IMR-90 (cell line): Measurements from ENCODE around the gene NOP14. TPM values are rescaled to one million over a fixed set of nuclear protein-coding genes. Genes with fewer than 3 reads are reported as not detected.

Experiments
- ATAC-seq: fragments of 200-7000 bp; cut with Tn5 transposase; 2 replicates; pipeline ENCODE4 v1.9.1; 2020; ENCODE audit warnings: low read depth, mild to moderate bottlenecking, moderate library complexity
- BruUV-seq: library from RNA; stranded (reverse); fragments of 400-500 nt; replicated peaks from 2 replicates; lab custom pipeline; 2021; lab: Mats Ljungman, UMichigan
- CTCF ChIA-PET: fragments of 300-600 bp; formaldehyde crosslinking; extraction: SDS; loops from one replicate; lab custom pipeline; 2021; ENCODE audit warnings: antibody characterized with exemption; lab: Yijun Ruan, JAX
- POLR2A ChIA-PET: fragments of 300-600 bp; sonication (Branson Sonifier 250); formaldehyde crosslinking; loops from one replicate; lab custom pipeline; 2022; ENCODE audit warnings: antibody characterized with exemption; ENCODE audit not compliant: unreplicated experiment; lab: Charles Lee
- DNase-seq: peaks from one replicate; pipeline ENCODE4 v3.0.0; 2013
- H2AFZ ChIP-seq: replicated peaks from 2 replicates; pipeline ENCODE3; 2013; ENCODE audit warnings: low read length, mild to moderate bottlenecking; ENCODE audit not compliant: poor library complexity
- H2AK5ac ChIP-seq: 2 replicates; pipeline ENCODE4 v1.6.1; 2013; ENCODE audit warnings: low read depth, low read length, inconsistent platforms
- H2AK9ac ChIP-seq: replicated peaks from 2 replicates; pipeline ENCODE3; 2013; ENCODE audit warnings: mild to moderate bottlenecking, low read depth, low read length, moderate library complexity; ENCODE audit not compliant: poor library complexity
- H2BK120ac ChIP-seq: 2 replicates; pipeline ENCODE4 v1.6.1; 2013; ENCODE audit warnings: low read depth, low read length, inconsistent platforms
- H2BK15ac ChIP-seq: 3 replicates; pipeline ENCODE4 v1.6.1; 2013; ENCODE audit warnings: low read depth, low read length, inconsistent platforms
- H2BK20ac ChIP-seq: 2 replicates; pipeline ENCODE4 v1.6.1; 2013; ENCODE audit warnings: low read depth, mild to moderate bottlenecking, inconsistent platforms, low read length, moderate library complexity
- H2BK5ac ChIP-seq: 2 replicates; pipeline ENCODE4 v1.6.1; 2013; ENCODE audit warnings: mild to moderate bottlenecking, low read depth, low read length, inconsistent platforms; ENCODE audit not compliant: poor library complexity, severe bottlenecking
- H3K14ac ChIP-seq: replicated peaks from 2 replicates; pipeline ENCODE4 v1.6.1; 2013; ENCODE audit warnings: low read depth, low read length, inconsistent platforms
- H3K18ac ChIP-seq: 2 replicates; pipeline ENCODE4 v1.6.1; 2013; ENCODE audit warnings: low read depth, low read length, control low read depth
- H3K23ac ChIP-seq: 2 replicates; pipeline ENCODE4 v1.6.1; 2013; ENCODE audit warnings: low read depth, low read length, inconsistent platforms
- H3K27ac ChIP-seq: 2 replicates; pipeline ENCODE4 v1.5.1; 2013; ENCODE audit warnings: mild to moderate bottlenecking, control low read depth, low read length; ENCODE audit not compliant: insufficient read depth
- H3K27me3 ChIP-seq: 2 replicates; pipeline ENCODE4 v1.6.1; 2013; ENCODE audit warnings: low read length; ENCODE audit not compliant: control insufficient read depth, insufficient read depth
- H3K36me3 ChIP-seq: 2 replicates; pipeline ENCODE4 v1.6.1; 2013; ENCODE audit warnings: low read length, mixed read lengths; ENCODE audit not compliant: control insufficient read depth, insufficient read depth
- H3K4ac ChIP-seq: 2 replicates; pipeline ENCODE4 v1.6.1; 2013; ENCODE audit warnings: low read depth, low read length, inconsistent platforms
- H3K4me1 ChIP-seq: 2 replicates; pipeline ENCODE4 v1.6.1; 2013; ENCODE audit warnings: low read length, mixed read lengths; ENCODE audit not compliant: control insufficient read depth, insufficient read depth
- H3K4me2 ChIP-seq: 2 replicates; pipeline ENCODE4 v1.6.1; 2013; ENCODE audit warnings: low read depth, mild to moderate bottlenecking, control low read depth, low read length, moderate library complexity
- H3K4me3 ChIP-seq: 2 replicates; pipeline ENCODE4 v1.5.1; 2013; ENCODE audit warnings: low read depth, mild to moderate bottlenecking, control low read depth, low read length, moderate library complexity; ENCODE audit not compliant: insufficient read depth
- H3K56ac ChIP-seq: 2 replicates; pipeline ENCODE4 v1.6.1; 2013; ENCODE audit warnings: low read length, inconsistent platforms; ENCODE audit not compliant: insufficient read depth; ENCODE audit errors: extremely low read depth
- H3K79me1 ChIP-seq, 2 experiments: 2 replicates each; pipeline ENCODE4 v1.6.1; 2013; ENCODE audit warnings: low read length in 2 of 2, inconsistent platforms in 1 of 2, low read depth in 1 of 2
- H3K9ac ChIP-seq: 2 replicates; pipeline ENCODE4 v1.6.1; 2013; ENCODE audit warnings: low read depth, low read length, control low read depth
- H3K9me1 ChIP-seq: 2 replicates; pipeline ENCODE4 v1.6.1; 2013; ENCODE audit warnings: low read length, inconsistent platforms; ENCODE audit not compliant: insufficient read depth
- H3K9me3 ChIP-seq: 2 replicates; pipeline ENCODE4 v1.6.1; 2013; ENCODE audit warnings: low read length; ENCODE audit not compliant: control insufficient read depth, insufficient read depth
- H4K20me1 ChIP-seq: 2 replicates; pipeline ENCODE4 v1.6.1; 2013; ENCODE audit warnings: low read length, inconsistent platforms; ENCODE audit not compliant: insufficient read depth
- H4K5ac ChIP-seq: 2 replicates; pipeline ENCODE4 v1.6.1; 2013; ENCODE audit warnings: mild to moderate bottlenecking, low read depth, low read length, control low read depth
- H4K8ac ChIP-seq, 2 experiments: 2 replicates each; pipeline ENCODE4 v1.6.1; 2013; ENCODE audit warnings: low read depth in 2 of 2, low read length in 2 of 2, control low read depth in 1 of 2, inconsistent platforms in 1 of 2
- H4K91ac ChIP-seq: 2 replicates; pipeline ENCODE4 v1.6.1; 2013; ENCODE audit warnings: low read depth, low read length, inconsistent platforms; ENCODE audit not compliant: insufficient read depth
- BHLHE40 ChIP-seq: fragments of 150-350 bp; IDR thresholded peaks from 2 replicates; pipeline ENCODE4 v1.6.1; 2016; ENCODE audit warnings: mild to moderate bottlenecking, low read depth, low read length
- CEBPB ChIP-seq: IDR thresholded peaks from 2 replicates; pipeline ENCODE4 v1.6.1; 2012; ENCODE audit warnings: low read depth, low read length, improper control_type of control experiment
- CHD1 ChIP-seq: IDR thresholded peaks from 2 replicates; pipeline ENCODE4 v1.6.1; 2012; ENCODE audit warnings: low read depth, low read length, improper control_type of control experiment
- FOS ChIP-seq: fragments of 150-350 bp; IDR thresholded peaks from 2 replicates; pipeline ENCODE4 v1.6.1; 2016; ENCODE audit warnings: low read depth, low read length
- MAFK ChIP-seq: IDR thresholded peaks from 2 replicates; pipeline ENCODE4 v1.6.1; 2012; ENCODE audit warnings: low read depth, low read length, improper control_type of control experiment
- MAZ ChIP-seq: IDR thresholded peaks from 2 replicates; pipeline ENCODE4 v1.6.1; 2012; ENCODE audit warnings: low read depth, mild to moderate bottlenecking, low read length, improper control_type of control experiment, moderate library complexity, borderline replicate concordance
- MXI1 ChIP-seq: IDR thresholded peaks from 2 replicates; pipeline ENCODE4 v1.6.1; 2012; ENCODE audit warnings: low read depth, mild to moderate bottlenecking, low read length, moderate library complexity, borderline replicate concordance
- NFE2L2 ChIP-seq: fragments of 150-350 bp; IDR thresholded peaks from 2 replicates; pipeline ENCODE4 v1.6.1; 2016; ENCODE audit warnings: low read depth, mild to moderate bottlenecking, low read length
- POLR2A ChIP-seq: IDR thresholded peaks from 2 replicates; pipeline ENCODE4 v1.6.1; 2012; ENCODE audit warnings: mild to moderate bottlenecking, low read depth, low read length
- RAD21 ChIP-seq: IDR thresholded peaks from 2 replicates; pipeline ENCODE4 v1.6.1; 2012; ENCODE audit warnings: low read length, improper control_type of control experiment
- RCOR1 ChIP-seq: IDR thresholded peaks from 2 replicates; pipeline ENCODE4 v1.6.1; 2012; ENCODE audit warnings: mild to moderate bottlenecking, low read length, improper control_type of control experiment; ENCODE audit not compliant: insufficient replicate concordance
- RFX5 ChIP-seq: IDR thresholded peaks from 2 replicates; pipeline ENCODE4 v1.8.0; 2012; ENCODE audit warnings: low read depth, mild to moderate bottlenecking, low read length, moderate library complexity
- SMC3 ChIP-seq: fragments of 150-350 bp; IDR thresholded peaks from 2 replicates; pipeline ENCODE4 v1.6.1; 2016; ENCODE audit warnings: low read depth, mild to moderate bottlenecking, antibody characterized with exemption, low read length, moderate library complexity
- WGBS, 2 experiments: methylation state at CpG; one replicate each; pipeline versions ENCODE4 v1.1.5 to v1.1.7; 2013; ENCODE audit warnings: missing lambda C conversion rate in 2 of 2; ENCODE audit not compliant: insufficient read length in 1 of 2; ENCODE audit errors: extremely low coverage in 2 of 2; 5-methylcytosine and 5-hydroxymethylcytosine counted together
- dilution Hi-C: fragments of 300-500 bp; cut with HindIII; formaldehyde crosslinking; loops from one replicate; pipeline ENCODE4 v1.14.3; 2018; ENCODE audit warnings: low sequenced_read_pairs; ENCODE audit not compliant: unreplicated experiment
- in situ Hi-C: fragments of 300-500 bp; cut with MboI; formaldehyde crosslinking; loops from 3 replicates; pipeline ENCODE4 v1.14.3; 2019; ENCODE audit warnings: low sequenced_read_pairs, inconsistent platforms, mixed read lengths
- intact Hi-C: fragments of 100-400 bp; cut with micrococcal nuclease; formaldehyde crosslinking; loops from 2 replicates; pipeline ENCODE4 v1.10.0; 2022
- polyA plus RNA-seq, 3 experiments: library from polyadenylated mRNA; depleted of rRNA; stranded (reverse); fragments of >200 nt; gene quantifications; 2 replicates each; pipeline ENCODE4 v1.2.3, GENCODE V29; 2012; ENCODE audit warnings: low replicate concordance in 1 of 3
- total RNA-seq: library from RNA; depleted of rRNA; stranded (reverse); fragments of >200 nt; gene quantifications from 2 replicates; pipeline ENCODE4 v1.2.3, GENCODE V29; 2012
- TF ChIP-seq, protein P1 (sequence below): fragments of 150-350 bp; IDR thresholded peaks from 2 replicates; pipeline ENCODE4 v1.6.1; 2016; ENCODE audit warnings: low read depth, mild to moderate bottlenecking, low read length, moderate library complexity, borderline replicate concordance
- TF ChIP-seq, protein P2 (sequence below): conservative IDR thresholded peaks from 2 replicates; pipeline ENCODE4 v1.5.1; 2012; ENCODE audit warnings: mild to moderate bottlenecking, low read depth, low read length, improper control_type of control experiment
- TF ChIP-seq, protein P3 (sequence below): fragments of 150-350 bp; IDR thresholded peaks from 2 replicates; pipeline ENCODE4 v1.6.1; 2017; ENCODE audit warnings: mild to moderate bottlenecking, antibody characterized with exemption, low read length, low read depth

NOP14 gene
- total and polyA plus RNA-seq, 2 of the 4 experiments (the other 2 are of a cell fraction) = 10.9 to 12.6 TPM

DNA sequence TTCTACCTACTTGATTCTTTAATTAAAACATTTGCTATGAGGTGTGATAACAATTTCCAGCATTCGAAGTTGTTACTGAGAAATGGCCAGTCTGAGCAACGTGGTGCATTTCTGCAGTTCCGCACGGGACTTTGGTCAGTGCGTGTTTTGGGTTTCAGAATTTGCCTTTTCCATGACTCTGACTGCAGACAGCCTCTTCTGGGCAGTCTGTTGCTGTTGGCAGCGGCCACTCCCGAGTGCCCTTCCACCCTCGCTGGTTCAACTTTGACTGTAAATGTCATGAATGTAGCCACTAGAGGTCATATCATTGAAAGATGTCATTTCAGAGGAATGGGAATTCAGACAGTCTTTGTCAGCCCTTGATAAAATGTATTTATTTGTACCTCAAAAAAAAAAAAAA, 53.6 kb downstream of the NOP14 start:
- Histone ChIP-seq H3K4me2 (no peak overlapping the region), H4K91ac (no peak overlapping the region), H3K9me3 (no peaks in the 10 kb centered on the region), H2AK5ac (no peak overlapping the region), H3K18ac (no peak overlapping the region), H3K4me1 (no peaks in the 10 kb centered on the region), H2BK120ac (no peak overlapping the region), H4K5ac (no peak overlapping the region), H2BK15ac (no peak overlapping the region), H4K8ac (no peak overlapping the region), H3K36me3 (peaks cover 78% of the 10 kb centered on the region), H3K79me1 (peaks cover 25 to 73% of the 10 kb centered on the region in 2 experiments), H2BK5ac (no peak overlapping the region), H3K14ac (no peak overlapping the region), H2AFZ (no peak overlapping the region), H3K4ac (no peak overlapping the region), H3K23ac (no peak overlapping the region), H3K27me3 (no peaks in the 10 kb centered on the region), H2AK9ac (no peak overlapping the region), H3K9ac (no peak overlapping the region), H3K4me3 (no peak overlapping the region), H3K56ac (no peak overlapping the region), H2BK20ac (no peak overlapping the region), H3K9me1 (peaks cover 16% of the 10 kb centered on the region), H4K20me1 (peaks cover 3% of the 10 kb centered on the region; the same call in 1 of the 2 replicates), H3K27ac (no peak overlapping the region)
- ChIA-PET CTCF (no interaction called here), POLR2A (no interaction called here)
- no peak for ATAC-seq
- intact Hi-C loops (no loop called here), in situ Hi-C loops (no loop called here), dilution Hi-C loops (no loop called here)
- no TSS peak for BruUV-seq
- TF ChIP-seq RAD21 (no peak), MAZ (no peak), NFE2L2 (no peak), CEBPB (no peak), MXI1 (no peak), RFX5 (no peak), CHD1 (no peak), POLR2A (no peak), MAFK (no peak), BHLHE40 (no peak), FOS (no peak), SMC3 (no peak), RCOR1 (no peak)
- TF ChIP-seq, protein P1, sequence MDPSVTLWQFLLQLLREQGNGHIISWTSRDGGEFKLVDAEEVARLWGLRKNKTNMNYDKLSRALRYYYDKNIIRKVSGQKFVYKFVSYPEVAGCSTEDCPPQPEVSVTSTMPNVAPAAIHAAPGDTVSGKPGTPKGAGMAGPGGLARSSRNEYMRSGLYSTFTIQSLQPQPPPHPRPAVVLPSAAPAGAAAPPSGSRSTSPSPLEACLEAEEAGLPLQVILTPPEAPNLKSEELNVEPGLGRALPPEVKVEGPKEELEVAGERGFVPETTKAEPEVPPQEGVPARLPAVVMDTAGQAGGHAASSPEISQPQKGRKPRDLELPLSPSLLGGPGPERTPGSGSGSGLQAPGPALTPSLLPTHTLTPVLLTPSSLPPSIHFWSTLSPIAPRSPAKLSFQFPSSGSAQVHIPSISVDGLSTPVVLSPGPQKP = no peak
- TF ChIP-seq, protein P2, sequence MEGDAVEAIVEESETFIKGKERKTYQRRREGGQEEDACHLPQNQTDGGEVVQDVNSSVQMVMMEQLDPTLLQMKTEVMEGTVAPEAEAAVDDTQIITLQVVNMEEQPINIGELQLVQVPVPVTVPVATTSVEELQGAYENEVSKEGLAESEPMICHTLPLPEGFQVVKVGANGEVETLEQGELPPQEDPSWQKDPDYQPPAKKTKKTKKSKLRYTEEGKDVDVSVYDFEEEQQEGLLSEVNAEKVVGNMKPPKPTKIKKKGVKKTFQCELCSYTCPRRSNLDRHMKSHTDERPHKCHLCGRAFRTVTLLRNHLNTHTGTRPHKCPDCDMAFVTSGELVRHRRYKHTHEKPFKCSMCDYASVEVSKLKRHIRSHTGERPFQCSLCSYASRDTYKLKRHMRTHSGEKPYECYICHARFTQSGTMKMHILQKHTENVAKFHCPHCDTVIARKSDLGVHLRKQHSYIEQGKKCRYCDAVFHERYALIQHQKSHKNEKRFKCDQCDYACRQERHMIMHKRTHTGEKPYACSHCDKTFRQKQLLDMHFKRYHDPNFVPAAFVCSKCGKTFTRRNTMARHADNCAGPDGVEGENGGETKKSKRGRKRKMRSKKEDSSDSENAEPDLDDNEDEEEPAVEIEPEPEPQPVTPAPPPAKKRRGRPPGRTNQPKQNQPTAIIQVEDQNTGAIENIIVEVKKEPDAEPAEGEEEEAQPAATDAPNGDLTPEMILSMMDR = no peak
- TF ChIP-seq, protein P3, sequence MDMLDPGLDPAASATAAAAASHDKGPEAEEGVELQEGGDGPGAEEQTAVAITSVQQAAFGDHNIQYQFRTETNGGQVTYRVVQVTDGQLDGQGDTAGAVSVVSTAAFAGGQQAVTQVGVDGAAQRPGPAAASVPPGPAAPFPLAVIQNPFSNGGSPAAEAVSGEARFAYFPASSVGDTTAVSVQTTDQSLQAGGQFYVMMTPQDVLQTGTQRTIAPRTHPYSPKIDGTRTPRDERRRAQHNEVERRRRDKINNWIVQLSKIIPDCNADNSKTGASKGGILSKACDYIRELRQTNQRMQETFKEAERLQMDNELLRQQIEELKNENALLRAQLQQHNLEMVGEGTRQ = no peak
- no peak for DNase-seq
- WGBS, 2 experiments = 91% methylated on average over 5 of the region's 8 CpGs; no CpG with 5 or more reads in 1 of the 2 experiments
